ENCODE results near the gene VAPB.

Gene VAPB

GRCh38 chr20:58495623-58496428 is 106.8 kb downstream of the VAPB start:
- H3K9me3 ChIP-seq (replicated peaks; ENCODE audit: low read length) = no peaks in the 10 kb centered on the region
- no peaks in the 10 kb centered on the region for H3K27me3 ChIP-seq (ENCODE audit: control insufficient read depth, insufficient read depth, low read length)
- no peak overlapping the region for H3K9ac ChIP-seq (ENCODE audit: low read depth, low read length)
- H3K4me2 ChIP-seq (ENCODE audit: low read length) = no peak overlapping the region
- H3K4me3 ChIP-seq (ENCODE audit: low read length) = no peak overlapping the region
- no peaks in the 10 kb centered on the region for H3K36me3 ChIP-seq (ENCODE audit: insufficient read depth, low read length)
- no peaks in the 10 kb centered on the region for H3K4me1 ChIP-seq (ENCODE audit: control insufficient read depth, insufficient read depth, low read length)

- Histone ChIP-seq H3K4me2 (ENCODE audit: low read length) (no peak overlapping the region), H3K4me1 (ENCODE audit: control insufficient read depth, insufficient read depth, low read length) (no peaks in the 10 kb centered on the region), H3K9me3 (replicated peaks; ENCODE audit: low read length) (no peaks in the 10 kb centered on the region), H3K27me3 (ENCODE audit: control insufficient read depth, insufficient read depth, low read length) (no peaks in the 10 kb centered on the region), H3K9ac (ENCODE audit: low read depth, low read length) (no peak overlapping the region), H3K36me3 (ENCODE audit: insufficient read depth, low read length) (no peaks in the 10 kb centered on the region), H3K4me3 (ENCODE audit: low read length) (no peak overlapping the region)
These were observed 107.4 kb downstream of the VAPB start for GRCh38 chr20:58496429-58496769.

- Histone ChIP-seq H3K9me3 (replicated peaks; ENCODE audit: low read length) (no peaks in the 10 kb centered on the region), H3K27me3 (ENCODE audit: control insufficient read depth, insufficient read depth, low read length) (no peaks in the 10 kb centered on the region), H3K36me3 (ENCODE audit: insufficient read depth, low read length) (no peaks in the 10 kb centered on the region), H3K9ac (ENCODE audit: low read depth, low read length) (no peak overlapping the region), H3K4me2 (ENCODE audit: low read length) (no peak overlapping the region), H3K4me3 (ENCODE audit: low read length) (no peak overlapping the region), H3K4me1 (ENCODE audit: control insufficient read depth, insufficient read depth, low read length) (no peaks in the 10 kb centered on the region)
These were observed 108.1 kb downstream of the VAPB start for GRCh38 chr20:58497076-58497641.

- H3K4me3 ChIP-seq (ENCODE audit: low read length) = no peak overlapping the region
- no peaks in the 10 kb centered on the region for H3K9me3 ChIP-seq (replicated peaks; ENCODE audit: low read length)
- no peaks in the 10 kb centered on the region for H3K27me3 ChIP-seq (ENCODE audit: control insufficient read depth, insufficient read depth, low read length)
- H3K4me2 ChIP-seq (ENCODE audit: low read length) = no peak overlapping the region
- H3K36me3 ChIP-seq (ENCODE audit: insufficient read depth, low read length) = no peaks in the 10 kb centered on the region
- no peaks in the 10 kb centered on the region for H3K4me1 ChIP-seq (ENCODE audit: control insufficient read depth, insufficient read depth, low read length)
- no peak overlapping the region for H3K9ac ChIP-seq (ENCODE audit: low read depth, low read length)
These were observed 108.9 kb downstream of the VAPB start for GRCh38 chr20:58497724-58498469.

GRCh38 chr20:58498470-58499068 is 109.5 kb downstream of the VAPB start:
- no peak overlapping the region for H3K9ac ChIP-seq (ENCODE audit: low read depth, low read length)
- H3K9me3 ChIP-seq (replicated peaks; ENCODE audit: low read length) = no peaks in the 10 kb centered on the region
- no peak overlapping the region for H3K4me2 ChIP-seq (ENCODE audit: low read length)
- H3K4me3 ChIP-seq (ENCODE audit: low read length) = no peak overlapping the region
- no peaks in the 10 kb centered on the region for H3K27me3 ChIP-seq (ENCODE audit: control insufficient read depth, insufficient read depth, low read length)
- no peaks in the 10 kb centered on the region for H3K36me3 ChIP-seq (ENCODE audit: insufficient read depth, low read length)
- H3K4me1 ChIP-seq (ENCODE audit: control insufficient read depth, insufficient read depth, low read length) = no peaks in the 10 kb centered on the region

- no peak overlapping the region for H3K4me3 ChIP-seq (ENCODE audit: low read length)
- no peak overlapping the region for H3K4me2 ChIP-seq (ENCODE audit: low read length)
- no peaks in the 10 kb centered on the region for H3K4me1 ChIP-seq (ENCODE audit: control insufficient read depth, insufficient read depth, low read length)
- H3K36me3 ChIP-seq (ENCODE audit: insufficient read depth, low read length) = no peaks in the 10 kb centered on the region
- H3K9ac ChIP-seq (ENCODE audit: low read depth, low read length) = no peak overlapping the region
- no peaks in the 10 kb centered on the region for H3K27me3 ChIP-seq (ENCODE audit: control insufficient read depth, insufficient read depth, low read length)
- peaks cover 1% of the 10 kb centered on the region for H3K9me3 ChIP-seq (replicated peaks; ENCODE audit: low read length)
These were observed 111.2 kb downstream of the VAPB start for GRCh38 chr20:58500256-58500655.

Data from skeletal muscle satellite cell (primary cell).